Psoas muscle (tissue), 8 donors: ENCODE measurements around the gene RXFP1. TPM values are rescaled to one million over a fixed set of nuclear protein-coding genes. Genes with fewer than 3 reads are reported as not detected.

ENCODE experiments used
- ATAC-seq, 4 donors: fragments of 200-7000 bp; cut with Tn5 transposase; one replicate each; pipeline ENCODE4 v1.9.1; 2020; ENCODE audit warnings: moderate library complexity in 3 of 4, mild to moderate bottlenecking in 2 of 4
- DNase-seq, 2 donors: peaks; one replicate each; pipeline ENCODE4 v3.0.0-alpha.2; 2020
- H3K27ac ChIP-seq: fragments of 200-600 bp; one replicate; pipeline ENCODE4 v1.8.0; 2022
- H3K27me3 ChIP-seq, 3 donors: fragments of 200-600 bp in 1 of 3; one replicate each; pipeline versions ENCODE4 v1.6.1 to v1.8.0; 2013 to 2022; ENCODE audit warnings: low read length in 2 of 3, mild to moderate bottlenecking in 2 of 3, moderate library complexity in 1 of 3; ENCODE audit not compliant: insufficient read depth in 3 of 3
- H3K36me3 ChIP-seq, 2 donors: fragments of 200-600 bp in 1 of 2; one replicate each; pipeline versions ENCODE4 v1.6.1 to v1.8.0; 2013 to 2022; ENCODE audit warnings: low read depth in 1 of 2, mild to moderate bottlenecking in 1 of 2, moderate library complexity in 1 of 2; ENCODE audit not compliant: insufficient read depth in 1 of 2
- H3K4me1 ChIP-seq: fragments of 200-600 bp; one replicate; pipeline ENCODE4 v1.8.0; 2022
- H3K4me3 ChIP-seq: fragments of 200-600 bp; one replicate; pipeline ENCODE4 v1.8.0; 2022; ENCODE audit warnings: mild to moderate bottlenecking
- H3K9me3 ChIP-seq: fragments of 200-600 bp; one replicate; pipeline ENCODE4 v1.8.0; 2022
- whole genome bisulfite sequencing, 3 donors: extraction: QIAGEN DNeasy Blood & Tissue Kit; methylation state at CpG; one replicate each; pipeline versions ENCODE4 v1.1.6 to v1.1.7; 2013; 5-methylcytosine and 5-hydroxymethylcytosine counted together
- intact Hi-C, 2 donors: fragments of 100-400 bp; cut with DNase I; formaldehyde crosslinking; loops; one replicate each; pipeline versions ENCODE4 v1.11.0 to v1.14.2; 2022
- polyA plus RNA-seq, 3 donors: library from polyadenylated mRNA; stranded (reverse); fragments of 200-250 nt; gene quantifications; one replicate each; pipeline ENCODE4 v1.2.3, GENCODE V29; 2013
- total RNA-seq, 4 donors: library from RNA; stranded (reverse); fragmentation: NEBNext Ultra II Directional in 2 of 4; extraction: Animal tissue kit (Norgen Biotek cat#: 25700) in 2 of 4; gene quantifications; one replicate each; pipeline versions ENCODE4 v1.2.1 to v1.2.4, GENCODE V29; 2021 to 2023
- TF ChIP-seq, protein P1 (sequence below): fragments of 200-600 bp; IDR thresholded peaks from one replicate; pipeline ENCODE4 v1.8.0; 2022; ENCODE audit warnings: antibody characterized with exemption
- donor health status: healthy with polysubstance abuse.
- donor health status: DM: no; HTN: no; CAD: no; lungs with moderate emphysema.
- donor health status: Bipolar disorder and iron deficiency.
- donor health status: healthy.
- donor health status: DM: yes; HTN: yes; CAD: no.
- donor health status: DM: no; HTN: no; CAD: no.
- donor health status: DM: no; HTN: no; CAD: no.
- donor health status: DM: yes; HTN: yes; CAD: no.

Gene RXFP1
- total and polyA plus RNA-seq, 7 donors, result 0.01 TPM; not detected in 6

DNA sequence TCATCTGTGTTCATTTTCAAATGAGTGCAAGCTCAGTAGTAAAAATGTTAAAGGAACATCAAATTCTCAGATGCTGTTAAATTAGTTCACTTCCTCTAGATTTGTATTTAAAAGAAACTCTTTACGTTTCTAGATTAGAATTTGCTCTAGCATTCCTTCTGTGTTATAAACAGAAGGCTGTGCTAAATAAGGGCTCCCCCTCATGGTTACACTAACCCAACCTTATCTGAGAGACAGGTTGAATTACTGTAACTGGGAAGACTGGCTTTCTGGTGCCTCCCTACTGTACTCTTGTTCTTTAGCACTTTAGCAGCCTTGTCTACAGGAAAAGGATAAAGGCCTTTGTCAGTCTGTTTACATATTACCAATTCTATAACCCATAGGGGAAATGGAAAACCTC lies 56.8 kb downstream of the RXFP1 start:
- H3K36me3 ChIP-seq, result no peaks in the 10 kb centered on the region
- no peak overlapping the region for H3K27ac ChIP-seq
- no peaks in the 10 kb centered on the region for H3K4me1 ChIP-seq
- intact Hi-C loops, result no loop called here
- TF ChIP-seq, protein P1, sequence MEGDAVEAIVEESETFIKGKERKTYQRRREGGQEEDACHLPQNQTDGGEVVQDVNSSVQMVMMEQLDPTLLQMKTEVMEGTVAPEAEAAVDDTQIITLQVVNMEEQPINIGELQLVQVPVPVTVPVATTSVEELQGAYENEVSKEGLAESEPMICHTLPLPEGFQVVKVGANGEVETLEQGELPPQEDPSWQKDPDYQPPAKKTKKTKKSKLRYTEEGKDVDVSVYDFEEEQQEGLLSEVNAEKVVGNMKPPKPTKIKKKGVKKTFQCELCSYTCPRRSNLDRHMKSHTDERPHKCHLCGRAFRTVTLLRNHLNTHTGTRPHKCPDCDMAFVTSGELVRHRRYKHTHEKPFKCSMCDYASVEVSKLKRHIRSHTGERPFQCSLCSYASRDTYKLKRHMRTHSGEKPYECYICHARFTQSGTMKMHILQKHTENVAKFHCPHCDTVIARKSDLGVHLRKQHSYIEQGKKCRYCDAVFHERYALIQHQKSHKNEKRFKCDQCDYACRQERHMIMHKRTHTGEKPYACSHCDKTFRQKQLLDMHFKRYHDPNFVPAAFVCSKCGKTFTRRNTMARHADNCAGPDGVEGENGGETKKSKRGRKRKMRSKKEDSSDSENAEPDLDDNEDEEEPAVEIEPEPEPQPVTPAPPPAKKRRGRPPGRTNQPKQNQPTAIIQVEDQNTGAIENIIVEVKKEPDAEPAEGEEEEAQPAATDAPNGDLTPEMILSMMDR, result no peak
- H3K27me3 ChIP-seq, result no peaks in the 10 kb centered on the region
- ATAC-seq, result no peak
- H3K4me3 ChIP-seq, result no peak overlapping the region
- 46 to 67% (median 49%) methylated on average over 1 of the region's 1 CpG for WGBS, 3 donors
- no peaks in the 10 kb centered on the region for H3K9me3 ChIP-seq
- DNase-seq, result no peak

DNA sequence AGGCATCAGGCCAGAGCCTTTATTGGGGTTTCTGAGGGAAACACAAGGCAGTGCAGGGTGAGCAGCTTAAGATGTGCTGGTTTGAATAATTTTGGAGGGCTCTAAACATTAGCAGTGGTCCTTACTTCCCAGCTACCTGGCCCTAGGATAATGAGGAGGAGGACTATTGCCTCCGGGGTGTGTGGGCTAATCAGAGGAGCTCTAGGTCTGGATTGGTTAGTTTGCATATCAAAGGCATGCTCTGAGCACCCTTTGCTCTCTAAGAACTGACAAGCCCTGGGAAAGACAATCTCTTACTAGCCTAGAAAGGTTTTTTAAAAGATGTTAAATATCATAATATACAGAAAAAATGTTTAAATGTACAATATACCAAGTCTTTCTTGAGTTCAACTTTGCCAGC lies 58.4 kb downstream of the RXFP1 start:
- Histone ChIP-seq H3K27ac (no peak overlapping the region), H3K9me3 (no peaks in the 10 kb centered on the region), H3K4me1 (no peaks in the 10 kb centered on the region), H3K4me3 (no peak overlapping the region), H3K36me3 (no peaks in the 10 kb centered on the region), H3K27me3 (no peaks in the 10 kb centered on the region)
- TF ChIP-seq, protein P1, result no peak
- intact Hi-C loops, result no loop called here
- no peak for DNase-seq
- 8 to 15% (median 9%) methylated on average over 1 of the region's 1 CpG for whole genome bisulfite sequencing, 3 donors
- no peak for ATAC-seq

DNA sequence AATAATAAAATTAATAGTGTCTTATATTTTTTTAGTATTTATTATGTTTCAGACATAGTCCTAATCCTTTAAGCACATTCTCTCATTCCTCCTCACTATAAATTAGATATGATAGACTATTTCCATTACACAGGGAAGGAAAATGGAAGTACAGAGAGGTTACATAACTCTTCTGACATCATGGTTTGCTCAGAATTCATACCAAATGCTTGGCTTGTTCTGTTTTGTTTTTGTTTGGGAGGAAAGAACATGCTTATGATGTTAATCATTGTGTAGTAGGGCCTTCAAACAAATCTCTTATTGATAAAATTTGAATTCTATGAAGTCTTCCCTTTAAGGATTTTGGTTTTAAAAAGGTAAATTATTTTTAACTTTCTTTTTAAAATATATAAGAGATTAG lies 59.5 kb downstream of the RXFP1 start:
- ATAC-seq, result no peak
- H3K27ac ChIP-seq, result no peak overlapping the region
- no peak overlapping the region for H3K4me3 ChIP-seq
- H3K36me3 ChIP-seq, result no peaks in the 10 kb centered on the region
- intact Hi-C loops, result no loop called here
- H3K9me3 ChIP-seq, result no peaks in the 10 kb centered on the region
- TF ChIP-seq, protein P1, result no peak
- H3K4me1 ChIP-seq, result no peaks in the 10 kb centered on the region
- DNase-seq, result no peak
- no peaks in the 10 kb centered on the region for H3K27me3 ChIP-seq

DNA sequence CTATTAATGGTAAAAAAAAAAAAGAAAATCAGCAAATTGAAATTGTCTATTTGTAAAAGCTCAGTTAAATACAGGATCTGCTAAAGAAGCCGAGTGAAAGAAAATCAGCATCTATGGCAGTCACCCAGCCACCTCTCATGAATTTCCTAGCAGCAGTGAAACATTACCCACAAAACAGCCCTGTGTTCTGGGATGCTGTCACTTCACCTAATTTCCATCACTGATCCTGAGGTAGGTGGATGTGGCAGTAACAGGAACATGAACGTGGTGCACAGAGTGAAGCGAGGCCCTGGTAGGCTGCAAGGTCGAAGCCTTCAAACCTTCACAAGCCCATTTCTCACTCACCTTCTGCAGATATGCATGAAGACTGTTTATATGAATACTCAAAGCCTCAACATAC lies 65.2 kb downstream of the RXFP1 start:
- TF ChIP-seq, protein P1, result no peak
- intact Hi-C loops, result no loop called here
- DNase-seq (no peak), ATAC-seq (no peak)
- Histone ChIP-seq H3K27ac (no peak overlapping the region), H3K4me1 (no peaks in the 10 kb centered on the region), H3K9me3 (no peaks in the 10 kb centered on the region), H3K27me3 (no peaks in the 10 kb centered on the region), H3K36me3 (no peaks in the 10 kb centered on the region), H3K4me3 (no peak overlapping the region)
- 87 to 92% (median 89%) methylated on average over 4 of the region's 4 CpGs for WGBS, 3 donors

DNA sequence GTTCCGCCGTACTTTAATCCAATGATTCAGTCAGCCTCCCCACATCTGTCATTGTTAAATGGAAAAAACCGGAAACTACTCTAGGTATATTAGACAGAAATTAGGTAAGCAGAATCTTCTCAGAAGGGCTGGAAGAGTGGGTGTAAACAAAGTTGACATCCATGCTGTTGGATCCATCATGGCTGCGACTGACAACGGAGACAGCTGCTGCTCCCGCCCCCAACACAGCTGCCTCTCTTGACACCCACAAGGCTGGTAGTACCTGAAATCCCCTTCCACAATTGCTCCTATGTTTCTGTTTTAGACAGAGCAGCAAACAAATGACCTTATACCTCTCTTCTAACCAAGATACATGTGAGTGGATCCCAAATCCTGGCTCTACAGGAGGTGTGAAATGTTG lies 66.6 kb downstream of the RXFP1 start:
- Histone ChIP-seq H3K4me1 (no peaks in the 10 kb centered on the region), H3K9me3 (no peaks in the 10 kb centered on the region), H3K27ac (no peak overlapping the region), H3K27me3 (no peaks in the 10 kb centered on the region), H3K36me3 (no peaks in the 10 kb centered on the region), H3K4me3 (no peak overlapping the region)
- ATAC-seq (no peak), DNase-seq (no peak)
- TF ChIP-seq, protein P1, result no peak
- intact Hi-C loops, result no loop called here
- 82 to 94% (median 87%) methylated on average over 6 of the region's 6 CpGs for WGBS, 3 donors
